Activated T-cell treated with anti-CD3 and anti-CD28 coated beads for 24 hours (primary cell): ENCODE results near the gene DNER.

Experiments
- DNase-seq: peaks from one replicate; pipeline ENCODE4 v3.0.0-alpha.2; 2020; ENCODE audit warnings: low read depth

Gene DNER

DNA sequence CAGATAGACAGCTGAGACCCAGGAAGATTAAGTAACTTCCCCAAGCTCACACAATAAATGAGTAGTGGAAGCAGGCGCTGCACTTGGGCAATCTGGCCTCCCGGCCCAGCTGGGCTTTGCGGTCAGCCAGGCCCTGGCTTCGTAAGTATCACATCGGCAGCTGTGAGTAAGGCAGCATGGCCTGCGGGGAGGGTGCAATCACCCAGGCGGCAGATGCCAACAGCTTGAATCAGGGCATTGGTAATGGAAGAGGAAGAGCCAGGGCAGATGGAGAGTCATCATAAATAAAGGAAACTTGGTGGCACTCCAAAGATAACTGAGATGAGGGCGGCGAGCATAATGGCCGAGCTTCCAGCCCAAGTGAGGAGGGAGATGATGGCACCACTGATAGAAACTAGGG is 225.3 kb downstream of the DNER start:
- DNase-seq, result no peak

DNA sequence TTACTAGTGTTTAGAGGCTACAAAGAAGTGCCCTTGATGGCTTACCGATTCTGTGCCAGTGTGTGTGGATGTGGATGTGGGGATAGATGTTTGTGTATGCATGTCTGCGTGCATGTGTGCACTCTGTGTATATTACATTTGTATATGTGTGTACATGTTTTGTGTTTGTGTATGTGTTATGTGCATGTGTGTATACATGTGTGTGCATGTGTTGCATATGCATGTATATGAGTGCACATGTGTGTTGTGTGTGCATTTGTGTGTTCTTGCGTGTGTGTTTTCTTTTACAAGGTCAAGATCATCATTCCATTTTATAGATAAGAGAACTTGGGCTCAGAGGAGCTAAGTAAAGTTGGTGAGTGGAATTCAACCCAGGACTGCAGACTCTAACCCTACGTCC is 226.1 kb downstream of the DNER start:
- no peak for DNase-seq

DNA sequence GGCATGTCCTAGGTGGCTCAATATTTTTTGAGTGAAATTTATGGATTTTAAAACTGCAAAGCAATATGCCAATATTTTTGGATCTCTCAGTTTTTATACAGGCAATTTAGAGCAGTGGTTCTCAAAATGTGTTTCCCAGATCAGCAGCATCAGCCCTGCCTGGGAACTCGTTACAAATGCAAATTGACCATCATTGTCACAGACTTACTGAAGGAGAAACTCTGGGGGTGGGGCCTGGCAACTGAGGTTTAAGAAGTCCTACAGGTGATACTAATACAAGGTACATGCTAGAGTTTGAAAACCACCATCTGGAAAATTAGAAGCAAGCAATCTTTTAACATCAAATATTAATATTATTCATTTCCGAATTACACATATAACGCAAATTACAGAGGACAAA is 227.7 kb downstream of the DNER start:
- DNase-seq, result no peak

DNA sequence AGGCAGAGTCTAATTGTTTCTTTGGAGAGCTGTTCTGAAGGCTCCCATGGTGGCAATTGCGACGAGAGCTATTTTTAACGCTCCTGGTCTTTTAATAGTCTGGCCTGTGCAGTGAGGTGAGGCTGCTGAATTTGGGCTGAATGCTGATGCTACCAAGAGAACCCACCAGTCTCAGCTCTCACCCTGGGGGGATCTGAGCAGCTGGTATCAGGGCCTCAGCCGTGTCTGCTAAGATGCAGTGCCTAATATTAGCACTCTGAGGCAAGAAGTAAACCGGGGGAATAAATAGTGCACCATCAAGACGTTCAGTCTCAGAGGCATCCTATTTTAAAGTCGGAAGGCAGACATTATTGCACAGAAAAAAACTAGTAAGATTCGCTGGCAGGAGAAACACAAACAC is 228.5 kb downstream of the DNER start:
- no peak for DNase-seq

- no peak for DNase-seq
Observed at GRCh38 chr2:229477269-229477755, 237.0 kb downstream of the DNER start.

GRCh38 chr2:229475778-229476177 is 238.6 kb downstream of the DNER start:
- no peak for DNase-seq

- DNase-seq, result no peak
Observed at GRCh38 chr2:229474125-229474524, 240.2 kb downstream of the DNER start.

- no peak for DNase-seq
Observed at GRCh38 chr2:229470781-229471180, 243.6 kb downstream of the DNER start.

DNA sequence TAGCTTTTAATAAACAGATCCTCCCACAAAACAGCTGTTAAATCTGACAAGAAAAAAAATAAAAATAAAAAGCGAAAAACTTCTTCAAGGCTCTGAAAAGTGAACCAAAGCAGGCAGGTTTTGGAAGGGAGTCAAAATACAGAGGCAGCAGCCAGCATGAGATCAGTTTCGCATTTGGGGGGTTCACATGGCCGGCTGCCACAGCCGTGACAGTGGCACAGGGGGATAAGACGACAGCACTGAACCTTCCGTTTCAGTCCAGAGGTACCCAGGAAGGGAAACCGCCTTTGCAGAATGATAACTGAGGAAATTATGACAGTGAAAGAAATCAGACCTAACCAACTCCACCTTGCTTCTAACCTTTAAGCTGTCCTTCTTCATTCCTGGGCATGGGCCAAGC is 246.6 kb downstream of the DNER start:
- no peak for DNase-seq

DNA sequence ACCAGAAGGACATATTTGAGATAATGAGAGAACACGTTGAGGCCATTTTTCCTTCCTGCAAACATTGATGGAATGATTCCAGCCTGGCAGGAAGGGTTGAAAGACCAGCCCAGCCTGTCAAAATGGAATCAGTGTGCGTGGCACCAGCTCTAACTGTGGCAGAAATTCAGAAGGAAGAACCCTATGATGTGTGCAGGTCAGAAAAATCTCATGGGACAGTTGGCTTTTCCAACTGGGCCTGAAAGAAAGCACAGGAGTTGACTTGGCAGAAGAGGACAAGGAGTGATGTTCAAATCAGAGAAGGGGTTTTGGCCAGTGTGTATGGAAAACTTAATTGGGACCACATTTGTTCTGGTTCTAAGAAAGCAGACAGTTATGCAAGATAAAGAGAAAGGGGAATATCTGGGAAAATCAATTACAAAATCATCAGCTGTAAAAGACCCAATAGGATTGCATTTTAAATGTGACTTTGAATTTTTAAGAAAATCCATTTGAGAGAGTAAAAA is 250.5 kb downstream of the DNER start:
- no peak for DNase-seq

GRCh38 chr2:229462112-229462511 is 252.2 kb downstream of the DNER start:
- DNase-seq, result no peak

DNA sequence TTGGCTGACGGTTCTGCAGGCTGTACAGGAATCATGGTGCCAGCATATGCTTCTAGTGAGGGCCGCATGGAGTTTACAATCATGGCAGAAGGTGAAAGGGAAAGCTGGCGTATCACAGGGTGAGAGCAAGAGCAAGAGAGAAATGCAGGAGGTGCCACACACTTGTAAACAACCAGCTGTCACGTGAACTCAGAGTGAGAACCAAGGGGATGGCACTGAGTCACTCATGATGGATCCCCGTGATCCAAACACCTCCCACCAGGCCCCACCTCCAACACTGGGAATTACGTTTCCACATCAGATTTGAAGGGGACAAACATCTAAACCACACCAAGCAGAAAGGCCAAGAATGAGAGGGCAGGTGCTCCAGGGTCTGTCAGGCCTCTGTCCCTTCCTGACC is 258.3 kb downstream of the DNER start:
- DNase-seq, result no peak

GRCh38 chr2:229454934-229455631 is 259.3 kb downstream of the DNER start:
- DNase-seq, result no peak

- no peak for DNase-seq
Observed at GRCh38 chr2:229453230-229453629, 261.1 kb downstream of the DNER start.

DNA sequence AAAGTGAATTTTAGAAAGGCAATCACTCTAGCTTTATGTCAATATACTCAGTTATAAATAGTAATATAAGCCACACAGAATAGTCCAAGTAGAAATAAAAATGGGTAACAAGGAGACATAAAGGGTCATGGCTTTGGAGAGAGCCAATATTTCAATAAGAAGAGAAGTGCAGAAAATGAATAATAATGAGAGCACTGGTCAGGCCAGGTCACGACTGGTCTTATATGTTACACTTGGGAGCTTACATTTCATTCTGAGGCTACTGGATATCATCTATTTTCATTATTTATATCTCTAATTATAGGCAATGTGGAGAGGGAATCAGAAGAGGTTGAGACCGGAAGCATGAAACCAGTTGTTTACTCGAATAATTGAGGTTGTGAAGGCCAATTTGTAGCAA is 262.5 kb downstream of the DNER start:
- no peak for DNase-seq

DNA sequence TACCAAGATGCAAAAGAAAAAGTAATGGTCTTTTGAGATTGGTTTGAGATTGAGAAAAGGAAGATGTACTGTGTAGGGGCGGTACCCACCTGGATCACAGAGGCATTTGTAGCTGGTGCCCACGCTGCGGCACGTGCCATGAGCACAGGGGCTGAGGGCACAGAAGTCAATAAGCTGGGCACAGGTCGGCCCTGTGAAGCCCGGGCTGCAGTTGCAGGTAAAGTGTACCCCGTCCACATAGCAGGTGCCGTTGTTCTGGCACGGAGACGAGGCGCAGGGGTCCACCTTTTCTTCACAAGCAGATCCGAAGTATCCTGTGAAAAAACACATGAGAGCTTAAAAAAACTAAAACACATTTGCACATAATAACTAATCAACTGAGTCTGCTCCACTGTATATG is 267.1 kb downstream of the DNER start:
- DNase-seq, result no peak

DNA sequence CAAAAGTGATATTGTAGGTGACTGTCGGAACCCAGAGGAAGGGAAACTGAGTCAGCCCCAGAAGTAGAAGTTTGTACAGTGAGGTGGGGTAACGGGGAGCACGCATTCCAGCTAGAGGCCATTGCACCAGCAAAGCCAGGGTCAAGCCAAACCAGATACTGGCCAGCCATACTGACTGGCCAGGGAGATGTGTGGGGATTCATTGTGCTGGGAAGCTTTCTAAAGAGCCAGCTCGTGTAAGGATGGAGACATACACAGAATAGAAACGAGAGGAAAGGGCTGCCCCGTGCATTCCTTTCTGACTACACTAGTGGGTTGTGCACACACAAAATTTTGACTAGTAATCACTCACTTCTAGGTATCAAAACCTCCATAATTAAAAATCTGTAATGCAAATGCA is 268.0 kb downstream of the DNER start:
- DNase-seq, result no peak

DNA sequence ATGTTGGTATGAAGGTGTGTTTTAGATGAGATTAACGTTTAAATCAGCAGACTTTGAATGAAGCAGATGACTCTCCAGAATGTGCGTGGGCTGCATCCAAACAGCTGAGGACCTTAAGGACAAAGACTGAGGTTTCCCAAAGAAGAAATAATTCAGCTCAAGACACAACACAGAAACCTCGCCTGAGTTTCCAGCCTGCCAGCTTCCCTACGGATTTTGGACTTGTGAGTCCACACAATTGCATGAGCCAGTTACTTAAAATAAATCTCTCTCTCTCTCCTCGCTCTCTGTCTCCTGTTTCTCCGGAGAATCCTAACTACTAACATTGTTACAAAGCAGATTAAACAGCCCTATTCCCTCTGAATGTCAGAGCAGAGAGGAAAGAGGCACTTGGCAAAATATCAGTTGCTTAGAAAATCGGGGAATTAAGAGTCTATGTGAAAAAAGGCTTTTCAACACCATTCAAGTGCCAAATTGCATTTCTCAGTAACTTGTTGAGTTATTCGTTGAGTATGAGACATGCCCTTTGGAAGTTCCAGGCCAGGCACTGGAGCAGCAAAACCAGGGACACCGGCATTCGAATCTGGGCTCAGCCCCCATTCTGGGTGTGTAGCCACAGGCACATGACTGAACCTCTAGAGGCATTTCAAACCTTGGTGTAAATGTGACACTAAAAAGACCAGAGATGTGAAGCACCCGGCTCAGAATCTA is 268.7 kb downstream of the DNER start:
- no peak for DNase-seq

DNA sequence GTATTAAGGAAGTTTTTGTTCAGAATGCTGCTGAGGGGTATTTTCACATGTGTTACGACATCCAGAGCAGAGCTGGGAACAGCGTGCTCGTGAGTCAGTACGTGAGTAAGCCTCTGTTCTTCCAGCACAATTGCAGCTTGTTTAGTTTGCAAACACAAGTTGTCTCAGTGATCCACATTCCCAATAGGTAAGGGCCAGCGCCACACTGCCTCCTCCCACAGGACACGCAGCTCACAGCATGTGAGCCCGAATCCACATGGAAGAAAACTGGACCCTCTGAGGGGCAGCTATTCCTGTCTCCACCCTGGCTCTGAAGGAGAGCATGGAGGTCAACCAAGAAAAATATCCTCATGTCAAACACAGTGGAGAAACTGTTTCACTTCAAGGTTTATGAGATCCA is 269.3 kb downstream of the DNER start:
- no peak for DNase-seq

DNA sequence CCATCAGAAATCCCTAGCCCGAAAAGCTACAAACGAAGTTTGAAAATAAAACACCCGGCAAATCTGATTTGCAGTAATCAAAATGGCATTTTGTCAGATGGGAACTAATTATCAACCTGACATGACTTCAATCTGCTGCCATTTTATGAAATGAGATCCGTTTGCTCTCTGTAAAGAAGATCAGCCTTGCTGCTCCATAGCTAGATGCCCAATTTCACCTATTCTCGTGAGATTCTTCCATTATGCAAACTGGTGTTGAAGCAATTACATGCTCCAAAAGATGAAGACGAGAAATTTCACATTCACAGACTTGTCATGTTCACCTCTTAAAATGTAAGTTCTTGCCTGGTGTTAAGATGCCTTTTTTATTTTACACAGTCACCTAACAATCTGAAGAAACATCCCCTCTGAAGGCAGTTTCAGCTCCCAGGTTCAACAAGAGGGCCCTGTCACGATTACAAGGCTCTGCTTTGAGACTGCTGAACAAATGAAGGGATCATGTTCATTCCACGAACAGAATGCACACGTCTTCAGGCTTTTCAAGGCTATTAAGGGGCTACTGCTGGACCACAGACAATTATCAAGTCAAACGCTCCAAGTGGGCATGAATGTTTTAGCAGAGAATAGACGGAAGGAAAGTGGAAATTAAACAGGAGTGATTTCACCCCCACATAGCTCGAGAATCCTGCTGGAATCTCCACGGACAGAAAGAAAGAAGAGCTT is 270.6 kb downstream of the DNER start:
- no peak for DNase-seq

- no peak for DNase-seq
Observed at GRCh38 chr2:229443141-229443540, 271.2 kb downstream of the DNER start.

DNA sequence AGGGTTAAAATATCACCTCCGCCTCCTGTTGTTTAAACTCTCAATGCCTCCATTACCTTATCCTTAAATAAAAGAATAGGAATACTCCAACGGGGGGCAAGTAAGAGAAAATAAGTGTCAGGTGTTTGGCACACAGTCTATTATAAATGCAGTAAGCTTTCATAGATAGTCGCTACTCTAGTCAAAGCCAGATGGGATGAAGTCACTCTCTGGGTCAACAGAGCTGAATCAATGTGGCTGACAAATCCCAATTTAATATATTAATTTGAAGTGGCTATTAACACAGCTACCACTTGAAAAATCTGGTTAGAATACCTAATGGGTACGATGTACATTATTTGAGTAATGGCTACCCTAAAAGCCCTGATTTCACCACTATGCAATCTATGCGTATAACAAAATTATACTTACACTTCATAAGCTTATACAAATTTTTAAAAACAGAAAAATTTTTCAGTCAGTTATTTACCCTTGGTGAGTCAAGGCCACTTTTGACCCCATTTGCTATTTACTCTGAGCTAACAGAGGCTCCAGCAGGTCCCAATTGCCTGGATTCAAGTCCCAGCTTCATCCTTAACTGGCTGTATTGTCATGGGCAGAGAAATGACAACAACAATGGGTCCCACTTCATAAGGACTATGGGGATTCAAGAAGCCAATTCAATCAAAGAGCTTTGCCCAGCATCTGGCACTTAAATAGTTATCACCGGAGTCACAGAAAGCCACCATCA is 275.8 kb downstream of the DNER start:
- DNase-seq, result no peak
